Mesothelial cell of epicardium (in vitro differentiated cells): Measurements from ENCODE around the gene ZNF546. TPM values are rescaled to one million over a fixed set of nuclear protein-coding genes. Genes with fewer than 3 reads are reported as not detected.
"Not testable (repeated sequence)": the region's sequence is repeated elsewhere in the genome, so short reads cannot be mapped to it uniquely, and the experiment has no call there.

ENCODE experiments used
- DNase-seq, 2 experiments: peaks; one replicate each; pipeline ENCODE4 v3.0.0; 2021; ENCODE audit warnings: low spot score in 2 of 2; ENCODE audit not compliant: unreplicated experiment in 2 of 2
- H3K27ac Mint-ChIP-seq: 2 replicates; pipeline ENCODE4 v1.8.0; 2021; ENCODE audit warnings: mixed read lengths
- H3K27me3 Mint-ChIP-seq: 2 replicates; pipeline ENCODE4 v1.8.0; 2021; ENCODE audit warnings: low read depth, mixed read lengths
- H3K36me3 Mint-ChIP-seq: 2 replicates; pipeline ENCODE4 v1.8.0; 2021; ENCODE audit warnings: mixed read lengths
- H3K4me1 Mint-ChIP-seq: 2 replicates; pipeline ENCODE4 v1.8.0; 2021; ENCODE audit warnings: mixed read lengths
- H3K4me3 Mint-ChIP-seq: 2 replicates; pipeline ENCODE4 v1.8.0; 2021; ENCODE audit warnings: mild to moderate bottlenecking, moderate library complexity, mixed read lengths
- H3K9me3 Mint-ChIP-seq: 2 replicates; pipeline ENCODE4 v1.8.0; 2021; ENCODE audit warnings: mixed read lengths
- total RNA-seq: library from RNA; stranded (reverse); gene quantifications from 3 replicates; pipeline ENCODE4 v1.2.1, GENCODE V29; 2021
- TF ChIP-seq, protein P1 (sequence below): fragments of 200-600 bp; sonication (generic); IDR thresholded peaks from one replicate; pipeline ENCODE4 v1.5.0; 2021; ENCODE audit warnings: antibody characterized with exemption; ENCODE audit not compliant: unreplicated experiment

ZNF546 gene
- total RNA-seq, 1 donor from 2014 or later, result 6.8 TPM

DNA sequence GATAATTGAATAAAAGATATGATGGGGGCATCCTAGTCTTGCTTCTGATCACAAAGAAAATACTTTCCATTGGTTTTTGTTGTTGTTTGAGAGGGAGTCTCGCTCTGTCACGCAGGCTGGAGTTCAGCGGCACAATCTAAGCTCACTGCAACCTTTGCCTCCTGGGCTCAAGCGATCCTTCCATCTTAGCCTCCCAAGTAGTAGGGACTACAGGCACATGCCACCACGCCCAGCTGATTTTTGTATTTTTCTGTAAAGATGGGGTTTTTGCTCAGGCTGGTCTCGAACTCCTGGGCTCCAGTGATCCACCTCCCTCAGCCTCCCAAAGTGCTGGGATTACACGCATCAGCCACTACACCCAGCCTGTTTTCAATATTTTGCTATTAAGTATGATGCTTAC lies 42.9 kb upstream of the ZNF546 start:
- Mint-ChIP-seq H3K9me3 (no peaks in the 10 kb centered on the region), H3K27me3 (no peaks in the 10 kb centered on the region), H3K4me3 (no peak overlapping the region), H3K4me1 (peaks cover 11% of the 10 kb centered on the region), H3K27ac (no peak overlapping the region), H3K36me3 (no peaks in the 10 kb centered on the region)
- no peak for DNase-seq
- TF ChIP-seq, protein P1, sequence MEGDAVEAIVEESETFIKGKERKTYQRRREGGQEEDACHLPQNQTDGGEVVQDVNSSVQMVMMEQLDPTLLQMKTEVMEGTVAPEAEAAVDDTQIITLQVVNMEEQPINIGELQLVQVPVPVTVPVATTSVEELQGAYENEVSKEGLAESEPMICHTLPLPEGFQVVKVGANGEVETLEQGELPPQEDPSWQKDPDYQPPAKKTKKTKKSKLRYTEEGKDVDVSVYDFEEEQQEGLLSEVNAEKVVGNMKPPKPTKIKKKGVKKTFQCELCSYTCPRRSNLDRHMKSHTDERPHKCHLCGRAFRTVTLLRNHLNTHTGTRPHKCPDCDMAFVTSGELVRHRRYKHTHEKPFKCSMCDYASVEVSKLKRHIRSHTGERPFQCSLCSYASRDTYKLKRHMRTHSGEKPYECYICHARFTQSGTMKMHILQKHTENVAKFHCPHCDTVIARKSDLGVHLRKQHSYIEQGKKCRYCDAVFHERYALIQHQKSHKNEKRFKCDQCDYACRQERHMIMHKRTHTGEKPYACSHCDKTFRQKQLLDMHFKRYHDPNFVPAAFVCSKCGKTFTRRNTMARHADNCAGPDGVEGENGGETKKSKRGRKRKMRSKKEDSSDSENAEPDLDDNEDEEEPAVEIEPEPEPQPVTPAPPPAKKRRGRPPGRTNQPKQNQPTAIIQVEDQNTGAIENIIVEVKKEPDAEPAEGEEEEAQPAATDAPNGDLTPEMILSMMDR, result no peak

GRCh38 chr19:39957886-39958285 lies 39.0 kb upstream of the ZNF546 start:
- DNase-seq, H3K27ac Mint-ChIP-seq, H3K4me3 Mint-ChIP-seq, H3K36me3 Mint-ChIP-seq, H3K27me3 Mint-ChIP-seq, H3K9me3 Mint-ChIP-seq: not testable (repeated sequence)
- peaks cover 20% of the 10 kb centered on the region for H3K4me1 Mint-ChIP-seq

DNA sequence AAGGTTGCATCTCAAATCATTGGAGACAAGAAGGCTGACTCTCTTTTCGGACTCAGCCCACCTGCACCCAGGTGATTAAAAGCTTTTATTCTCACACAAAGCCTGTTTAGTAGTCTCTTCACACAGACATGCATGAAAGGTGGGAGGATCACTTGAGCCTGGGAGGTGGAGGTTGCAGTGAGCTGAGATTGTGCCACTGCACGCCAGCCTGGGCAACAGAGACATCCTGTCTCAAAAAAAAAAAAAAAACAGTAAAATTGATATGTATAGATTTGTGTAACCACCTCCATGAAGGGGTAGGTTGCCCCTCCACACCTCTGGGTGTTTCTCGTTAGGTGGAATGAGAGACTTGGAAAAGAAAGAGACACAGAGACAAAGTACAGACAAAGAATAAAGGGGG lies 37.9 kb upstream of the ZNF546 start:
- H3K27me3 Mint-ChIP-seq, H3K36me3 Mint-ChIP-seq, DNase-seq, H3K4me3 Mint-ChIP-seq, H3K9me3 Mint-ChIP-seq: not testable (repeated sequence)
- Mint-ChIP-seq H3K27ac (peak overlapping the region; percentile 52), H3K4me1 (peaks cover 17% of the 10 kb centered on the region)

DNA sequence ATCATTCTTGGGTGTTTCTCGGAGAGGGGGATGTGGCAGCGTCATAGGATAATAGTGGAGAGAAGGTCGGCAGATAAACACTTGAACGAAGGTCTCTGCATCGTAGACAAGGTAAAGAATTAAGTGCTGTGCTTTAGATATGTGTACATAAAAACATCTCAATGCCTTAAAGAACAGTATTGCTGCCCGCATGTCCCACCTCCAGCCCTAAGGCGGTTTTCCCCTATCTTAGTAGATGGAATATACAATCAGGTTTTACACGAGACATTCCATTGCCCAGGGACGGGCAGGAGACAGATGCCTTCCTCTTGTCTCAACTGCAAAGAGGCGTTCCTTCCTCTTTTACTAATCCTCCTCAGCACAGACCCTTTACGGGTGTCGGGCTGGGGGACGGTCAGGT lies 37.5 kb upstream of the ZNF546 start:
- not testable (repeated sequence) for H3K9me3 Mint-ChIP-seq, H3K4me3 Mint-ChIP-seq, H3K36me3 Mint-ChIP-seq, H3K27me3 Mint-ChIP-seq, DNase-seq
- Mint-ChIP-seq H3K4me1 (peaks cover 17% of the 10 kb centered on the region), H3K27ac (peak overlapping the region; percentile 52)

DNA sequence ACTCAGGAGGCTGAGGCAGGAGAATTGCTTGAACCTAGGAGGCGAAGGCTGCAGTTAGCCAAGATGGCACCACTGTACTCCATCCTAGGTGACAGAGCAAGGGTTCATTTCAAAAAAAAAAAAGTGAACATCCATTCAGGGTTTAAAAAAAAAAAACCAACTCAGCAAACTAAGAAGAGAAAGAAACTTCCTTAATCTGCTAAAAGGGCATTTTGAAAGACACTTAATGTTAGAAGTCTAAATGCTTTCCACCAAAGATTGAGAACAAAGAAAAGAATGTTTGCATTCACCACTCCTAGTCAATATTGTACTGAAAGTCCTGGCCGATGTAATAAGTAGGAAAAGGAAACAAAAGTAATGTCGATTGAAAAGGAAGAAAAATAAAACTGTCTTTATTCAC lies 33.0 kb upstream of the ZNF546 start:
- Mint-ChIP-seq H3K9me3 (peaks cover 6% of the 10 kb centered on the region), H3K36me3 (no peaks in the 10 kb centered on the region), H3K4me1 (peaks cover 18% of the 10 kb centered on the region), H3K4me3 (no peak overlapping the region), H3K27ac (no peak overlapping the region), H3K27me3 (no peaks in the 10 kb centered on the region)
- DNase-seq, result no peak
- TF ChIP-seq, protein P1, result no peak

DNA sequence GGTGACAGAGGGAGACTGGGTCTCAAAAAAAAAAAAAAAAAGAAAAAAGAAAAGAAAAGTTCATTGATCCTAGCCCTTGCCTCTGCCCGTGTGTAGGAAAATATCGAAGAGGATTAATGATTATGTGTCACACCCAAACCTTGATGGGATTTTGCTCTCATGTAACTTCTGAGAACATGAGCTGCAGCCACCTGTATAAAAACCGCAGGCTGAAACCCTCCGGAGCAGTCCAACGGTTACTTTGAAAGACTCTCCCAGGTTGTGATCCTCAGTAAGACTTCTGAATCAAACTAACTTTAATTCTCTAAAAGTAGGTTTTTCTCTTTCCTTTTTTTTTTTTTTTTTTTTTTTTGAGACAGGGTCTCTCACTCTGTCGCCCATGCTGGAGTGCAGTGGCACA lies 30.2 kb upstream of the ZNF546 start:
- DNase-seq, result peak in 1 of 2 experiments; percentile 5
- no peak overlapping the region for H3K27ac Mint-ChIP-seq
- peaks cover 20% of the 10 kb centered on the region for H3K4me1 Mint-ChIP-seq
- H3K27me3 Mint-ChIP-seq, result no peaks in the 10 kb centered on the region
- TF ChIP-seq, protein P1, result no peak
- H3K36me3 Mint-ChIP-seq, result no peaks in the 10 kb centered on the region
- H3K9me3 Mint-ChIP-seq, result peaks cover 4% of the 10 kb centered on the region
- no peak overlapping the region for H3K4me3 Mint-ChIP-seq

- DNase-seq, result peak in 1 of 2 experiments; percentile 1
These were observed 29.3 kb upstream of the ZNF546 start for GRCh38 chr19:39967561-39967960.

More at GRCh38 chr19:39967561-39967960, 29.3 kb upstream of the ZNF546 start:
- H3K36me3 Mint-ChIP-seq, result no peaks in the 10 kb centered on the region
- TF ChIP-seq, protein P1, result no peak
- H3K4me1 Mint-ChIP-seq, result peaks cover 28% of the 10 kb centered on the region
- H3K9me3 Mint-ChIP-seq, result no peaks in the 10 kb centered on the region
- H3K27me3 Mint-ChIP-seq, result no peaks in the 10 kb centered on the region
- H3K4me3 Mint-ChIP-seq, result no peak overlapping the region
- no peak overlapping the region for H3K27ac Mint-ChIP-seq
